HepG2 (cell line): ENCODE results near the gene SCN4B. TPM values are rescaled to one million over a fixed set of nuclear protein-coding genes. Genes with fewer than 3 reads are reported as not detected.

Experiments
- CCAR2 ChIP-seq: fragments of 200-400 bp; formaldehyde crosslinking; optimal IDR thresholded peaks from 2 replicates; pipeline ENCODE3; 2018; ENCODE audit warnings: low read depth, mild to moderate bottlenecking, low read length, moderate library complexity
- CREM ChIP-seq, 2 experiments: sonication (generic) in 1 of 2; formaldehyde crosslinking in 1 of 2; IDR thresholded peaks; 2 replicates each; pipeline versions ENCODE4 v1.4.0 to v1.6.1; 2016 to 2020; ENCODE audit warnings: antibody characterized with exemption in 1 of 2, mild to moderate bottlenecking in 1 of 2, missing genetic modification reagents in 1 of 2
- EP300 ChIP-seq, 3 experiments: sonication (generic) in 1 of 3; formaldehyde crosslinking in 1 of 3; IDR thresholded peaks; 2 replicates each; pipeline versions ENCODE4 v1.5.1 to v1.6.1; 2011 to 2020; ENCODE audit warnings: low read depth in 2 of 3, low read length in 2 of 3, borderline replicate concordance in 1 of 3, improper control_type of control experiment in 1 of 3, mild to moderate bottlenecking in 1 of 3, missing genetic modification reagents in 1 of 3, moderate library complexity in 1 of 3
- ETV6 ChIP-seq: sonication (generic); formaldehyde crosslinking; conservative IDR thresholded peaks from 2 replicates; pipeline ENCODE4 v1.4.0; 2020; ENCODE audit warnings: missing genetic modification reagents
- FOXJ3 ChIP-seq: sonication (generic); formaldehyde crosslinking; IDR thresholded peaks from 2 replicates; pipeline ENCODE4 v1.4.0; 2020; ENCODE audit warnings: missing genetic modification reagents, mild to moderate bottlenecking, borderline replicate concordance
- HOXA9 ChIP-seq: sonication (generic); formaldehyde crosslinking; IDR thresholded peaks from 2 replicates; pipeline ENCODE4 v1.8.1; 2022; ENCODE audit warnings: missing genetic modification reagents, mild to moderate bottlenecking, moderate library complexity, borderline replicate concordance
- NR2F2 ChIP-seq: IDR thresholded peaks from 2 replicates; pipeline ENCODE4 v1.6.1; 2012; ENCODE audit warnings: low read depth, inconsistent platforms, borderline replicate concordance
- PPARG ChIP-seq: conservative IDR thresholded peaks from 2 replicates; pipeline ENCODE4 v1.6.1; 2016; ENCODE audit warnings: missing biosample characterization, missing genetic modification reagents
- RARG ChIP-seq: sonication (generic); formaldehyde crosslinking; IDR thresholded peaks from 2 replicates; pipeline ENCODE4 v1.4.0; 2020; ENCODE audit warnings: low read depth, mild to moderate bottlenecking, missing genetic modification reagents
- SIX4 ChIP-seq: sonication (generic); formaldehyde crosslinking; IDR thresholded peaks from 2 replicates; pipeline ENCODE4 v1.4.0; 2020; ENCODE audit warnings: missing genetic modification reagents
- SMYD3 ChIP-seq: sonication (generic); formaldehyde crosslinking; IDR thresholded peaks from 2 replicates; pipeline ENCODE4 v1.8.1; 2023; ENCODE audit warnings: mild to moderate bottlenecking, missing genetic modification reagents
- SNAI1 ChIP-seq: sonication (generic); formaldehyde crosslinking; IDR thresholded peaks from 2 replicates; pipeline ENCODE4 v1.5.0; 2020; ENCODE audit warnings: mild to moderate bottlenecking, missing genetic modification reagents, borderline replicate concordance
- SP1 ChIP-seq, 2 experiments: fragments of 450-650 bp in 1 of 2; sonication (generic) in 1 of 2; formaldehyde crosslinking in 1 of 2; IDR thresholded peaks; 2 replicates each; pipeline versions ENCODE4 v1.4.0 to v1.6.1; 2016 to 2020; ENCODE audit warnings: missing genetic modification reagents in 1 of 2
- ZBTB38 ChIP-seq: sonication (generic); formaldehyde crosslinking; IDR thresholded peaks from 2 replicates; pipeline ENCODE4 v1.5.1; 2020; ENCODE audit warnings: mild to moderate bottlenecking, missing genetic modification reagents
- ZKSCAN8 ChIP-seq: IDR thresholded peaks from 2 replicates; pipeline ENCODE4 v1.6.1; 2016; ENCODE audit warnings: borderline replicate concordance, missing genetic modification reagents, missing compliant biosample characterization
- ZMYM2 ChIP-seq: sonication (generic); formaldehyde crosslinking; IDR thresholded peaks from 2 replicates; pipeline ENCODE4 v1.8.0; 2022; ENCODE audit warnings: mild to moderate bottlenecking, missing genetic modification reagents
- ZNF256 ChIP-seq: sonication (generic); formaldehyde crosslinking; conservative IDR thresholded peaks from 2 replicates; pipeline ENCODE4 v1.4.0; 2020; ENCODE audit warnings: missing genetic modification reagents
- ZNF331 ChIP-seq: sonication (generic); formaldehyde crosslinking; IDR thresholded peaks from 2 replicates; pipeline ENCODE4 v1.4.0; 2020; ENCODE audit warnings: missing genetic modification reagents
- ZNF567 ChIP-seq: sonication (generic); formaldehyde crosslinking; IDR thresholded peaks from 2 replicates; pipeline ENCODE4 v1.8.1; 2023; ENCODE audit warnings: mild to moderate bottlenecking, missing genetic modification reagents, borderline replicate concordance
- ZNF709 ChIP-seq: sonication (generic); formaldehyde crosslinking; IDR thresholded peaks from 2 replicates; pipeline ENCODE4 v1.5.0; 2020; ENCODE audit warnings: mild to moderate bottlenecking, missing genetic modification reagents
- ZNF777 ChIP-seq: sonication (generic); formaldehyde crosslinking; IDR thresholded peaks from 2 replicates; pipeline ENCODE4 v1.4.0; 2020; ENCODE audit warnings: missing genetic modification reagents
- ZSCAN9 ChIP-seq: IDR thresholded peaks from 2 replicates; pipeline ENCODE4 v1.6.1; 2016; ENCODE audit warnings: borderline replicate concordance
- polyA plus RNA-seq, 8 experiments: library from polyadenylated mRNA; depleted of rRNA in 3 of 8; stranded (reverse) in 7 of 8; unstranded in 1 of 8; fragments of >200 nt; fragmentation: Illumina TruSeq in 4 of 8; extraction: Trizol in 4 of 8; gene quantifications; 2 replicates each; pipeline versions ENCODE4 v1.2.1 to v1.2.3, GENCODE V29; 2011 to 2016; ENCODE audit warnings: low read depth in 4 of 8, missing spikeins in 1 of 8, mixed read lengths in 1 of 8; ENCODE audit not compliant: insufficient read depth in 1 of 8
- total RNA-seq, 5 experiments: library from RNA; depleted of rRNA; stranded (reverse); fragments of >200 nt; fragmentation: Illumina TruSeq; extraction: Trizol; gene quantifications; 2 replicates each; pipeline ENCODE4 v1.2.3, GENCODE V29; 2016; ENCODE audit warnings: low read depth in 1 of 5
- TF ChIP-seq, protein P1 (sequence below): sonication (generic); formaldehyde crosslinking; IDR thresholded peaks from 2 replicates; pipeline ENCODE4 v1.5.0; 2020; ENCODE audit warnings: mild to moderate bottlenecking, missing genetic modification reagents
- TF ChIP-seq, protein P2 (sequence below): sonication (generic); formaldehyde crosslinking; IDR thresholded peaks from 2 replicates; pipeline ENCODE4 v1.8.0; 2022; ENCODE audit warnings: missing genetic modification reagents, mild to moderate bottlenecking, borderline replicate concordance

The SCN4B gene
- total and polyA plus RNA-seq, 2 of the 13 experiments (the other 11 are each of a cell fraction or from before 2014, with no cell fraction given), result 0.04 to 0.29 TPM

DNA sequence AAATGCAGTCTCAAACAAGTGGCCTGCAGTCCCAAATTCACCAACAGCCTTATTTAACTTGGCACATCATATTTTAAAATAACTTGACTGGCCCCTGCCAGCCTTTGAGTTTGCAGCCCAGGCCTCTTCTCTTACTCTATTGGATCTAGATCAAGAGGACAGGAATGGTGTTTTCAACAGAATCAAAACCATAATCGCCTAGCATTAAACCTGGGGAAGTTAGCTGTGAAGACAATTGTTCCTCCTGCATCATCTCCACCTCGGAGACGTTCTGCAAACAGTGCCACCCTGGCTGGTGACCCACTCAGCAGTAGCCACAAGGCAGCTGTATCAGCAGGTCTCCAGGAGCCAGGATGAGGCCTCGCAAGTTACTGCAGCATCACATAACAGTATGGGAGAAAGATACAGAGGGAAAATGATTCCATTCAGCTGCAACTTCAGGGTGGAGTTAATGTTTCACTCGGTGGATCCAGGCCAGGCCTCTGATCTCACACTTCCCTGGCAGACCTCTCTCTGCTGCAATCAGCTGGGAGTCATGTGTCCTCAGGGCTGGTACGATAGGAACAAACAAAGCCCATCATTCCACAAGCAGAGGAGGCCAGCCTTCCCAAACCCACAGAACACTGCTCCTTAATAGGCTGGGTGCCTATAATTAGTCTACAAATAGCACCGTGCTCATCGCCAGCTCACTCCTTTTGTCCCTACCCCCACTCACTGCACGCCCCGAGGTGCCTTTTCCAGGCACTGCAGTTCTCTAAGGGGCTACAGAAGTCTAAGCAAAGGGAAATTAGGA, 42.4 kb upstream of the SCN4B start (continued):
- TF ChIP-seq, protein P1, sequence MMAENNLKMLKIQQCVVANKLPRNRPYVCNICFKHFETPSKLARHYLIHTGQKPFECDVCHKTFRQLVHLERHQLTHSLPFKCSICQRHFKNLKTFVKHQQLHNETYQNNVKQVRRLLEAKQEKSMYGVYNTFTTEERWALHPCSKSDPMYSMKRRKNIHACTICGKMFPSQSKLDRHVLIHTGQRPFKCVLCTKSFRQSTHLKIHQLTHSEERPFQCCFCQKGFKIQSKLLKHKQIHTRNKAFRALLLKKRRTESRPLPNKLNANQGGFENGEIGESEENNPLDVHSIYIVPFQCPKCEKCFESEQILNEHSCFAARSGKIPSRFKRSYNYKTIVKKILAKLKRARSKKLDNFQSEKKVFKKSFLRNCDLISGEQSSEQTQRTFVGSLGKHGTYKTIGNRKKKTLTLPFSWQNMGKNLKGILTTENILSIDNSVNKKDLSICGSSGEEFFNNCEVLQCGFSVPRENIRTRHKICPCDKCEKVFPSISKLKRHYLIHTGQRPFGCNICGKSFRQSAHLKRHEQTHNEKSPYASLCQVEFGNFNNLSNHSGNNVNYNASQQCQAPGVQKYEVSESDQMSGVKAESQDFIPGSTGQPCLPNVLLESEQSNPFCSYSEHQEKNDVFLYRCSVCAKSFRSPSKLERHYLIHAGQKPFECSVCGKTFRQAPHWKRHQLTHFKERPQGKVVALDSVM (CRISPR knock-in tag), result peak; percentile 89
- TF ChIP-seq ZNF777, result no peak
- TF ChIP-seq ZMYM2, result 0 out of 2 replicates have a peak, but pooled peaks have one; percentile 18
- no peak for TF ChIP-seq SNAI1 (CRISPR knock-in tag)
- TF ChIP-seq SIX4 (CRISPR knock-in tag), result peak; percentile 76; the same call in 1 of the 2 replicates
- TF ChIP-seq ZNF709 (CRISPR knock-in tag), result no peak
- TF ChIP-seq ZNF567 (CRISPR knock-in tag), result no peak; the same call in 1 of the 2 replicates
- no peak for TF ChIP-seq SP1 (IDR thresholded peaks at IDR 0.05)
- TF ChIP-seq SP1 (CRISPR knock-in tag; IDR thresholded peaks at IDR 0.05), result no peak; the same call in 1 of the 2 replicates
- no peak for TF ChIP-seq HOXA9 (CRISPR knock-in tag)
- peak; percentile 82 for TF ChIP-seq ZNF331 (CRISPR knock-in tag)
- TF ChIP-seq CREM (IDR thresholded peaks at IDR 0.05), result peak; percentile 57
- no peak for TF ChIP-seq CREM (CRISPR knock-in tag; IDR thresholded peaks at IDR 0.05)
- TF ChIP-seq FOXJ3 (CRISPR knock-in tag), result peak; percentile 72
- TF ChIP-seq, protein P2, sequence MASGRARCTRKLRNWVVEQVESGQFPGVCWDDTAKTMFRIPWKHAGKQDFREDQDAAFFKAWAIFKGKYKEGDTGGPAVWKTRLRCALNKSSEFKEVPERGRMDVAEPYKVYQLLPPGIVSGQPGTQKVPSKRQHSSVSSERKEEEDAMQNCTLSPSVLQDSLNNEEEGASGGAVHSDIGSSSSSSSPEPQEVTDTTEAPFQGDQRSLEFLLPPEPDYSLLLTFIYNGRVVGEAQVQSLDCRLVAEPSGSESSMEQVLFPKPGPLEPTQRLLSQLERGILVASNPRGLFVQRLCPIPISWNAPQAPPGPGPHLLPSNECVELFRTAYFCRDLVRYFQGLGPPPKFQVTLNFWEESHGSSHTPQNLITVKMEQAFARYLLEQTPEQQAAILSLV, result 0 out of 2 replicates have a peak, but pooled peaks have one; percentile 43
- no peak for TF ChIP-seq RARG
- TF ChIP-seq ETV6 (CRISPR knock-in tag), result no peak
- peak; percentile 66 for TF ChIP-seq PPARG
- TF ChIP-seq NR2F2, result no peak
- TF ChIP-seq ZSCAN9 (CRISPR knock-in tag), result peak; percentile 75; the same call in 1 of the 2 replicates
- TF ChIP-seq ZBTB38 (CRISPR knock-in tag), result peak; percentile 71
- TF ChIP-seq SMYD3 (CRISPR knock-in tag), result no peak; the same call in 1 of the 2 replicates
- TF ChIP-seq ZKSCAN8 (CRISPR knock-in tag), result no peak
- TF ChIP-seq EP300 (IDR thresholded peaks at IDR 0.05; ENCODE audit: low read depth in 2 of 2, low read length in 2 of 2), result peak; percentile 20 to 86; a peak in 3 of 4 replicates
- peak; percentile 77; the same call in 1 of the 2 replicates for TF ChIP-seq EP300 (CRISPR knock-in tag; IDR thresholded peaks at IDR 0.05; ENCODE audit: borderline replicate concordance)
- TF ChIP-seq CCAR2, result no peak
- TF ChIP-seq ZNF256 (CRISPR knock-in tag), result no peak; the same call in 1 of the 2 replicates
